ENCODE data around the gene KCNJ14.
A peak's percentile ranks its signal among the peaks of the same experiment; 100 is the strongest.

The KCNJ14 gene

GRCh38 chr19:48489608-48490216 is 34.3 kb downstream of the KCNJ14 start:
- DNase-seq = peak; percentile 77 to 82

GRCh38 chr19:48490981-48491792 is 35.8 kb downstream of the KCNJ14 start:
- peak; percentile 74 to 78 for DNase-seq

GRCh38 chr19:48491793-48492123 is 36.4 kb downstream of the KCNJ14 start:
- DNase-seq = no peak

- peak; percentile 85 to 90 for DNase-seq
Measured at GRCh38 chr19:48492925-48493717, 37.7 kb downstream of the KCNJ14 start.

GRCh38 chr19:48493718-48494401 is 38.5 kb downstream of the KCNJ14 start:
- DNase-seq = no peak

- no peak for DNase-seq
Measured at GRCh38 chr19:48495396-48495795, 40.0 kb downstream of the KCNJ14 start.

GRCh38 chr19:48496959-48497727 is 41.8 kb downstream of the KCNJ14 start:
- DNase-seq = no peak

- DNase-seq = no peak
Measured at GRCh38 chr19:48497728-48498594, 42.6 kb downstream of the KCNJ14 start.

GRCh38 chr19:48498595-48499311 is 43.4 kb downstream of the KCNJ14 start:
- no peak for DNase-seq

GRCh38 chr19:48499316-48500090 is 44.1 kb downstream of the KCNJ14 start:
- DNase-seq = no peak

GRCh38 chr19:48500830-48501493 is 45.6 kb downstream of the KCNJ14 start:
- no peak for DNase-seq

- DNase-seq = peak; percentile 80 to 86
Measured at GRCh38 chr19:48501494-48502349, 46.3 kb downstream of the KCNJ14 start.

- no peak for DNase-seq
Measured at GRCh38 chr19:48502350-48503018, 47.1 kb downstream of the KCNJ14 start.

- peak; percentile 22 to 73 for DNase-seq
Measured at GRCh38 chr19:48506138-48506733, 50.9 kb downstream of the KCNJ14 start.

- DNase-seq = no peak
Measured at GRCh38 chr19:48507911-48508439, 52.6 kb downstream of the KCNJ14 start.

- DNase-seq = no peak
Measured at GRCh38 chr19:48508729-48509411, 53.5 kb downstream of the KCNJ14 start.
